WTC11 (cell line): ENCODE results near the gene RTP1. TPM values are rescaled to one million over a fixed set of nuclear protein-coding genes. Genes with fewer than 3 reads are reported as not detected.

ENCODE experiments used
- ATAC-seq: fragments of 200-7000 bp; cut with Tn5 transposase; 2 replicates; pipeline ENCODE4 v1.10.0; 2021; ENCODE audit warnings: mild to moderate bottlenecking, moderate library complexity
- CTCF ChIA-PET: fragments of 300-600 bp; sonication (Branson Sonifier 250); formaldehyde crosslinking; loops from one replicate; lab custom pipeline; 2021; ENCODE audit warnings: antibody characterized with exemption; lab: Charles Lee
- POLR2A ChIA-PET: fragments of 350-600 bp; sonication (Branson Sonifier 250); formaldehyde crosslinking; loops from one replicate; lab custom pipeline; 2021; ENCODE audit warnings: antibody characterized with exemption; lab: Charles Lee
- DNase-seq: peaks from one replicate; pipeline ENCODE4 v3.0.0; 2021; ENCODE audit warnings: low spot score
- H3K27ac Mint-ChIP-seq: 2 replicates; pipeline ENCODE4 v1.8.0; 2021; ENCODE audit warnings: mixed read lengths
- H3K27me3 Mint-ChIP-seq: 2 replicates; pipeline ENCODE4 v1.8.0; 2021; ENCODE audit warnings: low read depth, mild to moderate bottlenecking, moderate library complexity, mixed read lengths
- H3K36me3 Mint-ChIP-seq: 2 replicates; pipeline ENCODE4 v1.8.0; 2021; ENCODE audit warnings: mixed read lengths
- H3K4me1 Mint-ChIP-seq: 2 replicates; pipeline ENCODE4 v1.8.0; 2022; ENCODE audit warnings: mixed read lengths
- H3K4me3 Mint-ChIP-seq: 2 replicates; pipeline ENCODE4 v1.8.0; 2021; ENCODE audit warnings: mild to moderate bottlenecking, moderate library complexity, mixed read lengths
- H3K9me3 Mint-ChIP-seq: 2 replicates; pipeline ENCODE4 v1.8.0; 2021; ENCODE audit warnings: mixed read lengths
- CREB1 ChIP-seq: sonication (generic); formaldehyde crosslinking; IDR thresholded peaks from 2 replicates; pipeline ENCODE4 v1.8.0; 2023; ENCODE audit warnings: mild to moderate bottlenecking, missing genetic modification reagents
- E2F5 ChIP-seq: sonication (generic); formaldehyde crosslinking; IDR thresholded peaks from 2 replicates; pipeline ENCODE4 v1.8.1; 2022; ENCODE audit warnings: mild to moderate bottlenecking, moderate library complexity, missing genetic modification reagents
- FOXK1 ChIP-seq: sonication (generic); formaldehyde crosslinking; IDR thresholded peaks from 2 replicates; pipeline ENCODE4 v1.8.0; 2022; ENCODE audit warnings: mild to moderate bottlenecking, moderate library complexity, missing genetic modification reagents
- GABPB1 ChIP-seq: sonication (generic); formaldehyde crosslinking; IDR thresholded peaks from 2 replicates; pipeline ENCODE4 v1.8.1; 2023; ENCODE audit warnings: mild to moderate bottlenecking, missing genetic modification reagents
- HMGA2 ChIP-seq: fragments of 250-450 bp; sonication (Bioruptor Pico); IDR thresholded peaks from 2 replicates; pipeline ENCODE4 v1.4.0; 2021; ENCODE audit warnings: mild to moderate bottlenecking, moderate library complexity
- IRF1 ChIP-seq: sonication (generic); formaldehyde crosslinking; IDR thresholded peaks from 2 replicates; pipeline ENCODE4 v1.8.0; 2023; ENCODE audit warnings: missing genetic modification reagents
- KAT7 ChIP-seq: sonication (generic); formaldehyde crosslinking; IDR thresholded peaks from 2 replicates; pipeline ENCODE4 v1.8.1; 2023; ENCODE audit warnings: missing genetic modification reagents, mild to moderate bottlenecking, borderline replicate concordance
- MXD4 ChIP-seq: fragments of 250-450 bp; sonication (Bioruptor Pico); IDR thresholded peaks from 2 replicates; pipeline ENCODE4 v1.8.0; 2021; ENCODE audit warnings: mild to moderate bottlenecking, moderate library complexity, borderline replicate concordance
- ZNF263 ChIP-seq: sonication (generic); formaldehyde crosslinking; IDR thresholded peaks from 2 replicates; pipeline ENCODE4 v1.8.1; 2022; ENCODE audit warnings: low read depth, mild to moderate bottlenecking, moderate library complexity, missing genetic modification reagents
- ZNF532 ChIP-seq: fragments of 250-450 bp; sonication (Bioruptor Pico); IDR thresholded peaks from 2 replicates; pipeline ENCODE4 v1.9.0; 2021; ENCODE audit warnings: mild to moderate bottlenecking, borderline replicate concordance
- ZNF671 ChIP-seq: fragments of 250-450 bp; sonication (Bioruptor Pico); IDR thresholded peaks from 2 replicates; pipeline ENCODE4 v1.8.0; 2021; ENCODE audit warnings: mild to moderate bottlenecking
- total RNA-seq: library from RNA; stranded (reverse); gene quantifications from 3 replicates; pipeline ENCODE4 v1.2.3, GENCODE V29; 2021
- TF ChIP-seq, protein P1 (sequence below): sonication (generic); formaldehyde crosslinking; IDR thresholded peaks from 2 replicates; pipeline ENCODE4 v1.8.0; 2022; ENCODE audit warnings: mild to moderate bottlenecking, missing genetic modification reagents
- TF ChIP-seq, protein P2 (sequence below): sonication (generic); formaldehyde crosslinking; IDR thresholded peaks from 2 replicates; pipeline ENCODE4 v1.8.1; 2022; ENCODE audit warnings: low read depth, missing genetic modification reagents, borderline replicate concordance
- TF ChIP-seq, protein P3 (sequence below): sonication (generic); formaldehyde crosslinking; IDR thresholded peaks from 2 replicates; pipeline ENCODE4 v1.8.1; 2023; ENCODE audit warnings: mild to moderate bottlenecking, missing genetic modification reagents, moderate library complexity
- TF ChIP-seq, protein P4 (sequence below): sonication (generic); formaldehyde crosslinking; conservative IDR thresholded peaks from 2 replicates; pipeline ENCODE4 v1.8.1; 2022; ENCODE audit warnings: mild to moderate bottlenecking, missing genetic modification reagents
- TF ChIP-seq, protein P5 (sequence below): fragments of 250-450 bp; sonication (Bioruptor Pico); IDR thresholded peaks from 2 replicates; pipeline ENCODE4 v2.1.2; 2022; ENCODE audit warnings: mild to moderate bottlenecking, moderate library complexity
- TF ChIP-seq, protein P6 (sequence below): sonication (generic); formaldehyde crosslinking; IDR thresholded peaks from 2 replicates; pipeline ENCODE4 v1.8.0; 2023; ENCODE audit warnings: mild to moderate bottlenecking, missing genetic modification reagents

Gene RTP1
- total RNA-seq, 1 experiment from 2014 or later: 5.6 TPM

GRCh38 chr3:187228740-187229139 is 31.5 kb downstream of the RTP1 start:
- ATAC-seq (no peak), DNase-seq (no peak)
- Mint-ChIP-seq H3K36me3 (no peaks in the 10 kb centered on the region), H3K27me3 (peaks cover 7% of the 10 kb centered on the region; the same call in 1 of the 2 replicates), H3K4me3 (no peak overlapping the region), H3K4me1 (peaks cover 2% of the 10 kb centered on the region; the same call in 1 of the 2 replicates), H3K27ac (no peak overlapping the region), H3K9me3 (peaks cover 9% of the 10 kb centered on the region)
- ChIA-PET POLR2A (no interaction called here), CTCF (interaction anchor here (0.6 to 0.7 kb wide), 3 partner anchors 81 to 441 kb away, joined by 3 to 4 read pairs (median 3); no protein-coding TSS in a partner anchor)
- TF ChIP-seq KAT7 (CRISPR knock-in tag) (no peak), IRF1 (CRISPR knock-in tag) (no peak), ZNF532 (CRISPR knock-in tag) (no peak), E2F5 (no peak), ZNF263 (no peak), FOXK1 (CRISPR knock-in tag) (no peak), HMGA2 (CRISPR knock-in tag) (no peak), ZNF671 (CRISPR knock-in tag) (no peak), GABPB1 (CRISPR knock-in tag) (no peak), CREB1 (no peak), MXD4 (CRISPR knock-in tag) (no peak)
- TF ChIP-seq, protein P1, sequence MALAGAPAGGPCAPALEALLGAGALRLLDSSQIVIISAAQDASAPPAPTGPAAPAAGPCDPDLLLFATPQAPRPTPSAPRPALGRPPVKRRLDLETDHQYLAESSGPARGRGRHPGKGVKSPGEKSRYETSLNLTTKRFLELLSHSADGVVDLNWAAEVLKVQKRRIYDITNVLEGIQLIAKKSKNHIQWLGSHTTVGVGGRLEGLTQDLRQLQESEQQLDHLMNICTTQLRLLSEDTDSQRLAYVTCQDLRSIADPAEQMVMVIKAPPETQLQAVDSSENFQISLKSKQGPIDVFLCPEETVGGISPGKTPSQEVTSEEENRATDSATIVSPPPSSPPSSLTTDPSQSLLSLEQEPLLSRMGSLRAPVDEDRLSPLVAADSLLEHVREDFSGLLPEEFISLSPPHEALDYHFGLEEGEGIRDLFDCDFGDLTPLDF: no peak
- TF ChIP-seq, protein P2, sequence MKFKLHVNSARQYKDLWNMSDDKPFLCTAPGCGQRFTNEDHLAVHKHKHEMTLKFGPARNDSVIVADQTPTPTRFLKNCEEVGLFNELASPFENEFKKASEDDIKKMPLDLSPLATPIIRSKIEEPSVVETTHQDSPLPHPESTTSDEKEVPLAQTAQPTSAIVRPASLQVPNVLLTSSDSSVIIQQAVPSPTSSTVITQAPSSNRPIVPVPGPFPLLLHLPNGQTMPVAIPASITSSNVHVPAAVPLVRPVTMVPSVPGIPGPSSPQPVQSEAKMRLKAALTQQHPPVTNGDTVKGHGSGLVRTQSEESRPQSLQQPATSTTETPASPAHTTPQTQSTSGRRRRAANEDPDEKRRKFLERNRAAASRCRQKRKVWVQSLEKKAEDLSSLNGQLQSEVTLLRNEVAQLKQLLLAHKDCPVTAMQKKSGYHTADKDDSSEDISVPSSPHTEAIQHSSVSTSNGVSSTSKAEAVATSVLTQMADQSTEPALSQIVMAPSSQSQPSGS (CRISPR knock-in tag): no peak
- TF ChIP-seq, protein P3, sequence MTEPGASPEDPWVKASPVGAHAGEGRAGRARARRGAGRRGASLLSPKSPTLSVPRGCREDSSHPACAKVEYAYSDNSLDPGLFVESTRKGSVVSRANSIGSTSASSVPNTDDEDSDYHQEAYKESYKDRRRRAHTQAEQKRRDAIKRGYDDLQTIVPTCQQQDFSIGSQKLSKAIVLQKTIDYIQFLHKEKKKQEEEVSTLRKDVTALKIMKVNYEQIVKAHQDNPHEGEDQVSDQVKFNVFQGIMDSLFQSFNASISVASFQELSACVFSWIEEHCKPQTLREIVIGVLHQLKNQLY (CRISPR knock-in tag): no peak
- TF ChIP-seq, protein P4, sequence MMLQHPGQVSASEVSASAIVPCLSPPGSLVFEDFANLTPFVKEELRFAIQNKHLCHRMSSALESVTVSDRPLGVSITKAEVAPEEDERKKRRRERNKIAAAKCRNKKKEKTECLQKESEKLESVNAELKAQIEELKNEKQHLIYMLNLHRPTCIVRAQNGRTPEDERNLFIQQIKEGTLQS: no peak
- TF ChIP-seq, protein P5, sequence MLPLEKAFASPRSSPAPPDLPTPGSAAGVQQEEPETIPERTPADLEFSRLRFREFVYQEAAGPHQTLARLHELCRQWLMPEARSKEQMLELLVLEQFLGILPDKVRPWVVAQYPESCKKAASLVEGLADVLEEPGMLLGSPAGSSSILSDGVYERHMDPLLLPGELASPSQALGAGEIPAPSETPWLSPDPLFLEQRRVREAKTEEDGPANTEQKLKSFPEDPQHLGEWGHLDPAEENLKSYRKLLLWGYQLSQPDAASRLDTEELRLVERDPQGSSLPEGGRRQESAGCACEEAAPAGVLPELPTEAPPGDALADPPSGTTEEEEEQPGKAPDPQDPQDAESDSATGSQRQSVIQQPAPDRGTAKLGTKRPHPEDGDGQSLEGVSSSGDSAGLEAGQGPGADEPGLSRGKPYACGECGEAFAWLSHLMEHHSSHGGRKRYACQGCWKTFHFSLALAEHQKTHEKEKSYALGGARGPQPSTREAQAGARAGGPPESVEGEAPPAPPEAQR (CRISPR knock-in tag): no peak
- TF ChIP-seq, protein P6, sequence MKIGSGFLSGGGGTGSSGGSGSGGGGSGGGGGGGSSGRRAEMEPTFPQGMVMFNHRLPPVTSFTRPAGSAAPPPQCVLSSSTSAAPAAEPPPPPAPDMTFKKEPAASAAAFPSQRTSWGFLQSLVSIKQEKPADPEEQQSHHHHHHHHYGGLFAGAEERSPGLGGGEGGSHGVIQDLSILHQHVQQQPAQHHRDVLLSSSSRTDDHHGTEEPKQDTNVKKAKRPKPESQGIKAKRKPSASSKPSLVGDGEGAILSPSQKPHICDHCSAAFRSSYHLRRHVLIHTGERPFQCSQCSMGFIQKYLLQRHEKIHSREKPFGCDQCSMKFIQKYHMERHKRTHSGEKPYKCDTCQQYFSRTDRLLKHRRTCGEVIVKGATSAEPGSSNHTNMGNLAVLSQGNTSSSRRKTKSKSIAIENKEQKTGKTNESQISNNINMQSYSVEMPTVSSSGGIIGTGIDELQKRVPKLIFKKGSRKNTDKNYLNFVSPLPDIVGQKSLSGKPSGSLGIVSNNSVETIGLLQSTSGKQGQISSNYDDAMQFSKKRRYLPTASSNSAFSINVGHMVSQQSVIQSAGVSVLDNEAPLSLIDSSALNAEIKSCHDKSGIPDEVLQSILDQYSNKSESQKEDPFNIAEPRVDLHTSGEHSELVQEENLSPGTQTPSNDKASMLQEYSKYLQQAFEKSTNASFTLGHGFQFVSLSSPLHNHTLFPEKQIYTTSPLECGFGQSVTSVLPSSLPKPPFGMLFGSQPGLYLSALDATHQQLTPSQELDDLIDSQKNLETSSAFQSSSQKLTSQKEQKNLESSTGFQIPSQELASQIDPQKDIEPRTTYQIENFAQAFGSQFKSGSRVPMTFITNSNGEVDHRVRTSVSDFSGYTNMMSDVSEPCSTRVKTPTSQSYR (CRISPR knock-in tag): no peak
- TF ChIP-seq, all 79 proteins: peak for 0
